SK-N-SH (cell line): Measurements from ENCODE around the gene CDK15. TPM values are rescaled to one million over a fixed set of nuclear protein-coding genes. Genes with fewer than 3 reads are reported as not detected.

Experiments
- CTCF ChIA-PET: fragments of 300-600, 350-600 bp; formaldehyde crosslinking; extraction: SDS; loops from one replicate; lab custom pipeline; 2021; lab: Yijun Ruan, JAX
- POLR2A ChIA-PET: fragments of 350-600 bp; sonication (Branson Sonifier 250); formaldehyde crosslinking; extraction: SDS; loops from one replicate; lab custom pipeline; 2020; ENCODE audit warnings: antibody characterized with exemption, inconsistent platforms; lab: Yijun Ruan, JAX
- DNase-seq: peaks from one replicate; pipeline ENCODE4 v3.0.0; 2012
- H2AFZ ChIP-seq: fragments of 200-600 bp; sonication (generic); 2 replicates; pipeline ENCODE4 v1.8.1; 2016; ENCODE audit warnings: antibody characterized with exemption, mild to moderate bottlenecking, low read depth
- H3F3A ChIP-seq: fragments of 200-600 bp; sonication (generic); replicated peaks from 2 replicates; pipeline ENCODE3; 2016; ENCODE audit warnings: antibody characterized with exemption, mild to moderate bottlenecking; ENCODE audit not compliant: insufficient read depth
- H3K27ac ChIP-seq, 2 experiments: fragments of 200-500 bp in 1 of 2; fragments of 200-600 bp in 1 of 2; sonication (Bioruptor generic) in 1 of 2; sonication (generic), shearing (Covaris generic) in 1 of 2; 2 replicates each; pipeline versions ENCODE4 v1.5.1 to v1.6.1; 2014 to 2016; ENCODE audit warnings: low read depth in 2 of 2, inconsistent platforms in 1 of 2, low read length in 1 of 2, mild to moderate bottlenecking in 1 of 2, mixed read lengths in 1 of 2
- H3K27me3 ChIP-seq: fragments of 200-600 bp; sonication (generic), shearing (Covaris generic); 2 replicates; pipeline ENCODE4 v1.6.1; 2016; ENCODE audit warnings: mixed run types; ENCODE audit not compliant: insufficient read depth
- H3K36me3 ChIP-seq, 2 experiments: fragments of 200-500 bp in 1 of 2; fragments of 200-600 bp in 1 of 2; sonication (Bioruptor generic) in 1 of 2; sonication (generic) in 1 of 2; replicated peaks in 1 of 2; 2 replicates each; pipeline versions ENCODE3 to v1.5.1; 2014 to 2016; ENCODE audit warnings: low read length in 1 of 2, mild to moderate bottlenecking in 1 of 2; ENCODE audit not compliant: insufficient read depth in 2 of 2, control insufficient read depth in 1 of 2
- H3K4me1 ChIP-seq, 2 experiments: fragments of 200-500 bp in 1 of 2; fragments of 200-600 bp in 1 of 2; sonication (Bioruptor generic) in 1 of 2; sonication (generic), shearing (Covaris generic) in 1 of 2; 2 replicates each; pipeline versions ENCODE4 v1.5.1 to v1.6.1; 2014 to 2016; ENCODE audit warnings: low read depth in 1 of 2, low read length in 1 of 2, mixed run types in 1 of 2; ENCODE audit not compliant: insufficient read depth in 2 of 2, control insufficient read depth in 1 of 2
- H3K4me2 ChIP-seq: fragments of 200-600 bp; sonication (generic), shearing (Covaris generic); 2 replicates; pipeline ENCODE4 v1.6.1; 2017; ENCODE audit warnings: mixed run types
- H3K4me3 ChIP-seq, 2 experiments: fragments of 200-500 bp in 1 of 2; fragments of 200-600 bp in 1 of 2; sonication (Bioruptor generic) in 1 of 2; sonication (generic), shearing (Covaris generic) in 1 of 2; 2 replicates each; pipeline versions ENCODE4 v1.5.1 to v1.8.1; 2014 to 2016; ENCODE audit warnings: low read depth in 2 of 2, inconsistent platforms in 1 of 2, low read length in 1 of 2, mild to moderate bottlenecking in 1 of 2, mixed read lengths in 1 of 2, moderate library complexity in 1 of 2
- H3K79me2 ChIP-seq: fragments of 200-600 bp; sonication (generic); 2 replicates; pipeline ENCODE4 v1.8.1; 2017; ENCODE audit warnings: mild to moderate bottlenecking; ENCODE audit not compliant: insufficient read depth
- H3K9ac ChIP-seq: fragments of 200-600 bp; sonication (generic); 2 replicates; pipeline ENCODE4 v1.6.1; 2017; ENCODE audit warnings: mixed run types
- H3K9me2 ChIP-seq: fragments of 200-600 bp; sonication (generic); 2 replicates; pipeline ENCODE4 v1.6.1; 2017; ENCODE audit warnings: mixed run types
- H3K9me3 ChIP-seq: fragments of 200-600 bp; sonication (generic); 2 replicates; pipeline ENCODE4 v1.6.1; 2017; ENCODE audit warnings: mixed run types, mild to moderate bottlenecking, moderate library complexity
- H4K20me1 ChIP-seq: fragments of 200-600 bp; sonication (generic); 2 replicates; pipeline ENCODE4 v1.6.1; 2017; ENCODE audit warnings: mild to moderate bottlenecking, mixed run types; ENCODE audit not compliant: insufficient read depth
- CHD2 ChIP-seq: fragments of 150-350 bp; IDR thresholded peaks from 2 replicates; pipeline ENCODE4 v1.6.1; 2018; ENCODE audit warnings: low read length; ENCODE audit not compliant: partially characterized antibody
- CTCF ChIP-seq: fragments of 200-600 bp; sonication (generic); IDR thresholded peaks from 2 replicates; pipeline ENCODE4 v1.6.1; 2017; ENCODE audit warnings: antibody characterized with exemption, mild to moderate bottlenecking, moderate library complexity
- EP300 ChIP-seq, 2 experiments: IDR thresholded peaks; 2 replicates each; pipeline versions ENCODE4 v1.4.0 to v1.6.1; 2012; ENCODE audit warnings: borderline replicate concordance in 1 of 2, low read depth in 1 of 2, low read length in 1 of 2
- EZH2phosphoT487 ChIP-seq: fragments of 200-600 bp; sonication (generic); IDR thresholded peaks from 2 replicates; pipeline ENCODE4 v1.6.1; 2017; ENCODE audit warnings: low read depth, mixed run types, mild to moderate bottlenecking, antibody characterized with exemption, moderate library complexity, borderline replicate concordance
- FOSL2 ChIP-seq: IDR thresholded peaks from 2 replicates; pipeline ENCODE4 v1.4.0; 2012; ENCODE audit warnings: low read depth, mild to moderate bottlenecking, moderate library complexity, borderline replicate concordance
- FOXM1 ChIP-seq: IDR thresholded peaks from 2 replicates; pipeline ENCODE4 v1.4.0; 2012; ENCODE audit warnings: low read depth, mild to moderate bottlenecking
- GATA2 ChIP-seq: sonication (generic); formaldehyde crosslinking; IDR thresholded peaks from 2 replicates; pipeline ENCODE4 v1.5.0; 2020; ENCODE audit warnings: mild to moderate bottlenecking, missing genetic modification reagents
- JUND ChIP-seq: IDR thresholded peaks from 2 replicates; pipeline ENCODE4 v1.4.0; 2012
- MEF2A ChIP-seq: IDR thresholded peaks from 2 replicates; pipeline ENCODE4 v1.4.0; 2012; ENCODE audit warnings: low read depth, borderline replicate concordance
- MXI1 ChIP-seq: IDR thresholded peaks from 2 replicates; pipeline ENCODE4 v1.6.1; 2012; ENCODE audit warnings: mild to moderate bottlenecking, low read depth, low read length, improper control_type of control experiment
- NFIC ChIP-seq: IDR thresholded peaks from 2 replicates; pipeline ENCODE4 v1.4.0; 2012; ENCODE audit warnings: borderline replicate concordance
- NRF1 ChIP-seq: IDR thresholded peaks from 2 replicates; pipeline ENCODE4 v1.6.1; 2012; ENCODE audit warnings: low read depth, mild to moderate bottlenecking, low read length
- POLR2AphosphoS5 ChIP-seq: IDR thresholded peaks from 2 replicates; pipeline ENCODE4 v1.6.1; 2012; ENCODE audit warnings: low read depth, low read length
- RCOR1 ChIP-seq: fragments of 150-350 bp; IDR thresholded peaks from 2 replicates; pipeline ENCODE4 v1.6.1; 2017; ENCODE audit warnings: antibody characterized with exemption, low read length
- RFX5 ChIP-seq: IDR thresholded peaks from 2 replicates; pipeline ENCODE4 v1.6.1; 2012; ENCODE audit warnings: mild to moderate bottlenecking, improper control_type of control experiment, low read length
- RXRA ChIP-seq: IDR thresholded peaks from 2 replicates; pipeline ENCODE4 v1.4.0; 2012; ENCODE audit warnings: low read depth, mild to moderate bottlenecking, borderline replicate concordance
- SIN3A ChIP-seq: IDR thresholded peaks from 2 replicates; pipeline ENCODE4 v1.6.1; 2012; ENCODE audit warnings: low read depth, mild to moderate bottlenecking, low read length, moderate library complexity, borderline replicate concordance
- SMC3 ChIP-seq: IDR thresholded peaks from 2 replicates; pipeline ENCODE4 v1.6.1; 2012; ENCODE audit warnings: low read depth, low read length, improper control_type of control experiment
- TCF12 ChIP-seq: IDR thresholded peaks from 2 replicates; pipeline ENCODE4 v1.4.0; 2012
- TEAD4 ChIP-seq: IDR thresholded peaks from 2 replicates; pipeline ENCODE4 v1.4.0; 2012; ENCODE audit warnings: mild to moderate bottlenecking, borderline replicate concordance; ENCODE audit not compliant: insufficient read depth
- YY1 ChIP-seq: IDR thresholded peaks from 2 replicates; pipeline ENCODE4 v1.4.0; 2012; ENCODE audit warnings: low read depth, mild to moderate bottlenecking
- WGBS: methylation state at CpG from one replicate; pipeline ENCODE4 v1.1.6; 2017; ENCODE audit warnings: low lambda C conversion rate; 5-methylcytosine and 5-hydroxymethylcytosine counted together
- polyA plus RNA-seq, 3 experiments: library from polyadenylated mRNA; depleted of rRNA; stranded (reverse); fragments of >200 nt; gene quantifications; 2 replicates each; pipeline ENCODE4 v1.2.3, GENCODE V29; 2012
- TF ChIP-seq, protein P1 (sequence below): IDR thresholded peaks from 2 replicates; pipeline ENCODE4; 2012
- TF ChIP-seq, protein P2 (sequence below): fragments of 150-350 bp; IDR thresholded peaks from 2 replicates; pipeline ENCODE4 v1.6.1; 2017; ENCODE audit warnings: antibody characterized with exemption, low read length, low read depth, borderline replicate concordance
- TF ChIP-seq, protein P3 (sequence below): IDR thresholded peaks from 2 replicates; pipeline ENCODE4 v1.4.0; 2012; ENCODE audit warnings: low read depth, borderline replicate concordance
- TF ChIP-seq, protein P4 (sequence below): IDR thresholded peaks from 2 replicates; pipeline ENCODE4 v1.4.0; 2012; ENCODE audit warnings: low read depth, borderline replicate concordance
- TF ChIP-seq, protein P5 (sequence below): fragments of 150-350 bp; IDR thresholded peaks from 2 replicates; pipeline ENCODE4 v1.6.1; 2016; ENCODE audit warnings: mild to moderate bottlenecking, low read depth, low read length
- TF ChIP-seq, protein P6 (sequence below): IDR thresholded peaks from 2 replicates; pipeline ENCODE4 v1.4.0; 2012; ENCODE audit warnings: low read depth

Gene CDK15
- polyA plus RNA-seq, 1 of the 3 experiments (the other 2 are of a cell fraction), result 1.8 TPM

DNA sequence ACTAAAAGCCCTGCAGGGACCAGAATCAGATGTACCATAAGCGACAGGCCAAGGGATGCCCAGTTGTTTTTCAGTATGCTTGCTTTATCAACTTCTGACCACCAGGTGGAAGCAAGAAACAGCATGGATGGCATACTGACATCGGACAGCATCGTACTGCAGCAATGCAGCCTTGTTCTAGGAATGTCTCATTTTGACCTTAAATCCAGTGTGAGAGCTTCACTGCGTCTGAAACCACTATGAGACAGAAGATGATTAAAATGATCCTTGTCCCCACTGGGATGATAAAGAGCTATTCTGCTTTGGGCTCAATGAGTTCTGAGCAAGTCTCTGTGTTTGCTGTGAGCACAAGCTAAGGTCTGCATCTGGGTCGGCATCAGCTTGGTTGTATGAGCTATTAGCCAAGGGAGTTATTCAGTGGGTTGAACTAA is 54.3 kb downstream of the CDK15 start:
- H2AFZ ChIP-seq, result peak overlapping the region; percentile 63
- WGBS, result 23% methylated on average over 5 of the region's 5 CpGs
- H3F3A ChIP-seq, result peaks cover 11% of the 10 kb centered on the region
- ChIA-PET CTCF (interaction anchor here (0.6 to 5.8 kb wide), 68 partner anchors 10 to 628 kb away, joined by 3 to 76 read pairs (median 5); partner anchors contain the start of genes ALS2 and CDK15), POLR2A (interaction anchor here (0.7 kb wide), 1 partner anchor 298 kb away, joined by 3 read pairs; no protein-coding TSS in a partner anchor)
- H3K4me3 ChIP-seq, result no peak overlapping the region; a peak in 1 of 4 replicates
- no peaks in the 10 kb centered on the region for H3K9me3 ChIP-seq
- no peak overlapping the region for H3K9ac ChIP-seq
- H3K27me3 ChIP-seq, result no peaks in the 10 kb centered on the region
- H4K20me1 ChIP-seq, result no peaks in the 10 kb centered on the region
- H3K4me1 ChIP-seq, result peaks cover 3 to 20% of the 10 kb centered on the region in 2 experiments
- no peaks in the 10 kb centered on the region for H3K36me3 ChIP-seq
- H3K79me2 ChIP-seq, result peaks cover 7% of the 10 kb centered on the region; the same call in 1 of the 2 replicates
- no peaks in the 10 kb centered on the region for H3K9me2 ChIP-seq
- H3K27ac ChIP-seq, result peak overlapping the region; percentile 41 to 53
- peak; percentile 79 for DNase-seq
- peak overlapping the region; percentile 9 for H3K4me2 ChIP-seq
- no peak for TF ChIP-seq TEAD4
- no peak for TF ChIP-seq RXRA
- no peak for TF ChIP-seq EZH2phosphoT487
- 0 out of 2 replicates have a peak, but pooled peaks have one; percentile 31 for TF ChIP-seq RCOR1
- no peak for TF ChIP-seq EP300 (IDR thresholded peaks at IDR 0.05; ENCODE audit: borderline replicate concordance in 1 of 2, low read depth in 1 of 2, low read length in 1 of 2)
- TF ChIP-seq TCF12, result peak; percentile 25; the same call in 1 of the 2 replicates
- TF ChIP-seq, protein P1, sequence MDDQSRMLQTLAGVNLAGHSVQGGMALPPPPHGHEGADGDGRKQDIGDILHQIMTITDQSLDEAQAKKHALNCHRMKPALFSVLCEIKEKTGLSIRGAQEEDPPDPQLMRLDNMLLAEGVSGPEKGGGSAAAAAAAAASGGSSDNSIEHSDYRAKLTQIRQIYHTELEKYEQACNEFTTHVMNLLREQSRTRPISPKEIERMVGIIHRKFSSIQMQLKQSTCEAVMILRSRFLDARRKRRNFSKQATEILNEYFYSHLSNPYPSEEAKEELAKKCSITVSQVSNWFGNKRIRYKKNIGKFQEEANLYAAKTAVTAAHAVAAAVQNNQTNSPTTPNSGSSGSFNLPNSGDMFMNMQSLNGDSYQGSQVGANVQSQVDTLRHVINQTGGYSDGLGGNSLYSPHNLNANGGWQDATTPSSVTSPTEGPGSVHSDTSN, result no peak
- no peak for TF ChIP-seq FOSL2
- no peak for TF ChIP-seq RFX5
- TF ChIP-seq JUND, result no peak
- TF ChIP-seq MXI1, result no peak
- peak; percentile 99 for TF ChIP-seq SMC3
- TF ChIP-seq NFIC, result no peak
- peak; percentile 81 for TF ChIP-seq CTCF
- peak; percentile 42 for TF ChIP-seq GATA2
- no peak for TF ChIP-seq MEF2A
- TF ChIP-seq, protein P2, sequence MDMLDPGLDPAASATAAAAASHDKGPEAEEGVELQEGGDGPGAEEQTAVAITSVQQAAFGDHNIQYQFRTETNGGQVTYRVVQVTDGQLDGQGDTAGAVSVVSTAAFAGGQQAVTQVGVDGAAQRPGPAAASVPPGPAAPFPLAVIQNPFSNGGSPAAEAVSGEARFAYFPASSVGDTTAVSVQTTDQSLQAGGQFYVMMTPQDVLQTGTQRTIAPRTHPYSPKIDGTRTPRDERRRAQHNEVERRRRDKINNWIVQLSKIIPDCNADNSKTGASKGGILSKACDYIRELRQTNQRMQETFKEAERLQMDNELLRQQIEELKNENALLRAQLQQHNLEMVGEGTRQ, result no peak
- TF ChIP-seq, protein P3, sequence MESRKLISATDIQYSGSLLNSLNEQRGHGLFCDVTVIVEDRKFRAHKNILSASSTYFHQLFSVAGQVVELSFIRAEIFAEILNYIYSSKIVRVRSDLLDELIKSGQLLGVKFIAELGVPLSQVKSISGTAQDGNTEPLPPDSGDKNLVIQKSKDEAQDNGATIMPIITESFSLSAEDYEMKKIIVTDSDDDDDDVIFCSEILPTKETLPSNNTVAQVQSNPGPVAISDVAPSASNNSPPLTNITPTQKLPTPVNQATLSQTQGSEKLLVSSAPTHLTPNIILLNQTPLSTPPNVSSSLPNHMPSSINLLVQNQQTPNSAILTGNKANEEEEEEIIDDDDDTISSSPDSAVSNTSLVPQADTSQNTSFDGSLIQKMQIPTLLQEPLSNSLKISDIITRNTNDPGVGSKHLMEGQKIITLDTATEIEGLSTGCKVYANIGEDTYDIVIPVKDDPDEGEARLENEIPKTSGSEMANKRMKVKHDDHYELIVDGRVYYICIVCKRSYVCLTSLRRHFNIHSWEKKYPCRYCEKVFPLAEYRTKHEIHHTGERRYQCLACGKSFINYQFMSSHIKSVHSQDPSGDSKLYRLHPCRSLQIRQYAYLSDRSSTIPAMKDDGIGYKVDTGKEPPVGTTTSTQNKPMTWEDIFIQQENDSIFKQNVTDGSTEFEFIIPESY, result no peak
- TF ChIP-seq, protein P4, sequence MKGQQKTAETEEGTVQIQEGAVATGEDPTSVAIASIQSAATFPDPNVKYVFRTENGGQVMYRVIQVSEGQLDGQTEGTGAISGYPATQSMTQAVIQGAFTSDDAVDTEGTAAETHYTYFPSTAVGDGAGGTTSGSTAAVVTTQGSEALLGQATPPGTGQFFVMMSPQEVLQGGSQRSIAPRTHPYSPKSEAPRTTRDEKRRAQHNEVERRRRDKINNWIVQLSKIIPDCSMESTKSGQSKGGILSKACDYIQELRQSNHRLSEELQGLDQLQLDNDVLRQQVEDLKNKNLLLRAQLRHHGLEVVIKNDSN, result no peak
- no peak for TF ChIP-seq FOXM1
- 0 out of 2 replicates have a peak, but pooled peaks have one; percentile 14 for TF ChIP-seq NRF1
- TF ChIP-seq CHD2, result no peak
- no peak for TF ChIP-seq YY1
- no peak for TF ChIP-seq SIN3A
- no peak for TF ChIP-seq POLR2AphosphoS5
- TF ChIP-seq, protein P5, sequence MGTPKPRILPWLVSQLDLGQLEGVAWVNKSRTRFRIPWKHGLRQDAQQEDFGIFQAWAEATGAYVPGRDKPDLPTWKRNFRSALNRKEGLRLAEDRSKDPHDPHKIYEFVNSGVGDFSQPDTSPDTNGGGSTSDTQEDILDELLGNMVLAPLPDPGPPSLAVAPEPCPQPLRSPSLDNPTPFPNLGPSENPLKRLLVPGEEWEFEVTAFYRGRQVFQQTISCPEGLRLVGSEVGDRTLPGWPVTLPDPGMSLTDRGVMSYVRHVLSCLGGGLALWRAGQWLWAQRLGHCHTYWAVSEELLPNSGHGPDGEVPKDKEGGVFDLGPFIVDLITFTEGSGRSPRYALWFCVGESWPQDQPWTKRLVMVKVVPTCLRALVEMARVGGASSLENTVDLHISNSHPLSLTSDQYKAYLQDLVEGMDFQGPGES, result no peak
- TF ChIP-seq, protein P6, sequence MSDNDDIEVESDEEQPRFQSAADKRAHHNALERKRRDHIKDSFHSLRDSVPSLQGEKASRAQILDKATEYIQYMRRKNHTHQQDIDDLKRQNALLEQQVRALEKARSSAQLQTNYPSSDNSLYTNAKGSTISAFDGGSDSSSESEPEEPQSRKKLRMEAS, result no peak
